ENCODE measurements around the gene ULK2. TPM values are rescaled to one million over a fixed set of nuclear protein-coding genes. Genes with fewer than 3 reads are reported as not detected.
"Not testable (repeated sequence)": the region's sequence is repeated elsewhere in the genome, so short reads cannot be mapped to it uniquely, and the experiment has no call there.

ULK2 gene
- total and polyA plus RNA-seq, 8 donors = 14.4 to 36.7 (median 28.3) TPM

DNA sequence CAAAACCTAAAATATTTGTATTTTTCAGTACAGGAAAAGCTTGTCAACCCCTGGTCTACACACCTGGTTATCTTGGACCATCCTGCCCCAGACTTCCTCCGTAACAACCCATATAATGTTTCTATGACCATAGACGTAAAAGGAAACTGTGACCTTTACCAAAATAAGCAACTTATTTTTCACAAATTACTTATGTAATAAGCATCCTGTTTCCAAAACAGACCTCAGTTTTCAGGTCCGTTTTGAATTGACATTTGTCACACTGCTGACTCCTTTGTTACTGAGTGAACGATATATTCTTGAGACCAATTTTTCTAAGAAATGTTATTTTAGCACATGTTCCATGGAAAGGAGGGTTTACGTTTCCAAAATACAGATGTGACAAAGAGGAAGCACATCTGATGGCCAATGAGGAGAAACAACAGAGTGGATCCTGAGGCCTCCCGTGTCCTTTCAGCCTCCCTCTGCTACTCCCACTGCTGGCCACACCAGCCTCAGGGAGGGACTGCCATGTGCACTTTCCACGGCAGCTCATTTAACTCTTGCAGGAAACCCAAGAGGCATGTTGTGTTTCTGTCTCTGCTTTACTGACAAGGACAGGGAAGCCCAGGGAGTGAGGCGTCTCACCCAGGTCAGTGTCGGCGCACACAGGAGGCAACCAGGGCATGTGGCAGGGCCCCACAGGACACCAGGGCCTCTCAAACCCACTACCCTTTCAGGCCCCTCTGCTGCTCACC, 99.5 kb downstream of the ULK2 start:
- H3K4me1 ChIP-seq = no peaks in the 10 kb centered on the region
- no peaks in the 10 kb centered on the region for H3K9me3 ChIP-seq
- H3K27ac ChIP-seq = no peak overlapping the region
- H3K36me3 ChIP-seq = peaks cover 0 to 10% of the 10 kb centered on the region in 2 donors
- no peak for DNase-seq
- no peaks in the 10 kb centered on the region for H3K27me3 ChIP-seq
- intact Hi-C loops (cut with DNase I) = loop anchor here in 1 of 2 donors (10.0 kb wide), 1 partner anchor 253 kb away; no protein-coding TSS in a partner anchor
- no peak for TF ChIP-seq CTCF (IDR thresholded peaks at IDR 0.05)
- H3K4me3 ChIP-seq = no peak overlapping the region
- ATAC-seq = no peak

GRCh38 chr17:19766421-19767270, 101.1 kb downstream of the ULK2 start:
- peak; percentile 65 to 94 (median 76) for DNase-seq

GRCh38 chr17:19766016-19766415, 101.7 kb downstream of the ULK2 start:
- Histone ChIP-seq H3K27me3 (no peaks in the 10 kb centered on the region), H3K36me3 (no peaks in the 10 kb centered on the region), H3K9me3 (no peaks in the 10 kb centered on the region), H3K27ac (no peak overlapping the region), H3K4me1 (peaks cover 0 to 4% of the 10 kb centered on the region in 2 donors), H3K4me3 (no peak overlapping the region)
- no peak for ATAC-seq
- TF ChIP-seq CTCF (IDR thresholded peaks at IDR 0.05) = no peak
- DNase-seq = no peak
- intact Hi-C loops (cut with DNase I) = loop anchor here (2.0 to 10.0 kb wide), 2 partner anchors 251 kb away; no protein-coding TSS in a partner anchor

More at GRCh38 chr17:19766421-19767270, 101.1 kb downstream of the ULK2 start:
- Histone ChIP-seq H3K9me3 (no peaks in the 10 kb centered on the region), H3K36me3 (peaks cover 0 to under 1% of the 10 kb centered on the region in 2 donors), H3K4me3 (no peak overlapping the region), H3K27ac (no peak overlapping the region), H3K27me3 (no peaks in the 10 kb centered on the region), H3K4me1 (peaks cover 0 to 4% of the 10 kb centered on the region in 2 donors)
- intact Hi-C loops (cut with DNase I) = loop anchor here (2.0 to 10.0 kb wide), 2 partner anchors 252 kb away; no protein-coding TSS in a partner anchor
- peak; percentile 94 for ATAC-seq
- TF ChIP-seq CTCF (IDR thresholded peaks at IDR 0.05) = peak; percentile 91 to 94

GRCh38 chr17:19763991-19764390, 103.7 kb downstream of the ULK2 start:
- H3K9me3 ChIP-seq, H3K27ac ChIP-seq, H3K4me1 ChIP-seq, H3K4me3 ChIP-seq, H3K36me3 ChIP-seq, H3K27me3 ChIP-seq, ATAC-seq, DNase-seq: not testable (repeated sequence)
- intact Hi-C loops (cut with DNase I) = loop anchor here in 1 of 2 donors (10.0 kb wide), 1 partner anchor 249 kb away; no protein-coding TSS in a partner anchor

DNA sequence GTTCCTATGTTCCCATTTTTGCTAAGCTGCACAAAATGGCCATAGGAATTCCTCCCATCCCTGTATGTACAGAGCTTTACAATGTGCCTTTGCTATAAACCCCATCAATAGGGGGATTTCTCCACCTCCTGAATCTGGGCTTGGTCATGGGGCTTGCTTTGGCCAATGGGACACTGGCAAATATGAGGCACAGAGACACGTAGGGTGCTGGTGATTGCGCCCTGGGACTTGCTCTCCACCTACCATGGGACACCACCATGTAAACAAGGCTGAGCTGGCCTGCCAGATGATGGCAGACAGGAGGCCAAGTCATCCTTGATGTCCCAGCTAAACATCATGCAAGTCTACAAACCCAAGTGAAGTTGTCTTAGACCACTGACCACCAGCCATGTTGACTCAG, 104.3 kb downstream of the ULK2 start:
- Histone ChIP-seq H3K36me3 (no peaks in the 10 kb centered on the region), H3K27me3 (no peaks in the 10 kb centered on the region), H3K4me3 (no peak overlapping the region), H3K27ac (no peak overlapping the region), H3K9me3 (no peaks in the 10 kb centered on the region), H3K4me1 (peaks cover 0 to 4% of the 10 kb centered on the region in 2 donors)
- TF ChIP-seq CTCF (IDR thresholded peaks at IDR 0.05) = no peak
- no peak for ATAC-seq
- intact Hi-C loops (cut with DNase I) = loop anchor here in 1 of 2 donors (10.0 kb wide), 1 partner anchor 249 kb away; no protein-coding TSS in a partner anchor
- no peak for DNase-seq
